OCI-LY1 (cell line): ENCODE measurements around the gene B3GAT2.

ENCODE experiments used
- H2AFZ ChIP-seq: fragments of 200-600 bp; sonication (generic), shearing (Covaris generic); 2 replicates; pipeline ENCODE4 v1.6.0; 2014; ENCODE audit warnings: antibody characterized with exemption, mild to moderate bottlenecking, low read length
- H3F3A ChIP-seq: fragments of 200-600 bp; sonication (generic), shearing (Covaris generic); 2 replicates; pipeline ENCODE4 v1.6.0; 2014; ENCODE audit warnings: mild to moderate bottlenecking, antibody characterized with exemption, low read length, moderate library complexity; ENCODE audit not compliant: insufficient read depth
- H3K27ac ChIP-seq: fragments of 200-600 bp; sonication (generic); 2 replicates; pipeline ENCODE4 v1.5.1; 2014; ENCODE audit warnings: low read length, mixed run types, mild to moderate bottlenecking, low read depth; ENCODE audit not compliant: poor library complexity, severe bottlenecking
- H3K27me3 ChIP-seq: fragments of 200-600 bp; sonication (generic); 2 replicates; pipeline ENCODE4 v1.6.0; 2014; ENCODE audit warnings: antibody characterized with exemption, mild to moderate bottlenecking, low read length, moderate library complexity; ENCODE audit not compliant: insufficient read depth
- H3K36me3 ChIP-seq: fragments of 200-600 bp; sonication (generic); 2 replicates; pipeline ENCODE4 v1.6.1; 2014; ENCODE audit warnings: mild to moderate bottlenecking, antibody characterized with exemption, low read length, moderate library complexity, mixed read lengths; ENCODE audit not compliant: insufficient read depth
- H3K4me1 ChIP-seq: fragments of 200-600 bp; sonication (generic); 2 replicates; pipeline ENCODE4 v1.5.1; 2014; ENCODE audit warnings: mild to moderate bottlenecking, low read length, moderate library complexity; ENCODE audit not compliant: insufficient read depth, severe bottlenecking
- H3K4me2 ChIP-seq: fragments of 200-600 bp; sonication (generic), shearing (Covaris generic); 2 replicates; pipeline ENCODE4 v1.6.1; 2014; ENCODE audit warnings: low read length
- H3K4me3 ChIP-seq: fragments of 200-600 bp; sonication (generic); 2 replicates; pipeline ENCODE4 v1.5.1; 2014; ENCODE audit warnings: low read length, low read depth, mild to moderate bottlenecking, mixed read lengths; ENCODE audit not compliant: poor library complexity, severe bottlenecking
- H3K79me2 ChIP-seq: fragments of 200-600 bp; shearing (Covaris generic); 2 replicates; pipeline ENCODE4 v1.6.1; 2016; ENCODE audit warnings: mixed run types, low read length, mixed read lengths; ENCODE audit not compliant: insufficient read depth
- H3K9ac ChIP-seq: fragments of 200-600 bp; sonication (generic), shearing (Covaris generic); 2 replicates; pipeline ENCODE4 v1.6.1; 2014; ENCODE audit warnings: mild to moderate bottlenecking, low read length, mixed read lengths
- H3K9me2 ChIP-seq: fragments of 200-600 bp; sonication (generic), shearing (Covaris generic); 2 replicates; pipeline ENCODE4 v1.6.1; 2014; ENCODE audit warnings: low read depth, mild to moderate bottlenecking, low read length, mixed read lengths
- H3K9me3 ChIP-seq: fragments of 200-600 bp; shearing (Covaris generic); 2 replicates; pipeline ENCODE4 v1.6.1; 2014; ENCODE audit warnings: low read length, mixed read lengths
- H4K20me1 ChIP-seq: fragments of 200-600 bp; sonication (generic), shearing (Covaris generic); 2 replicates; pipeline ENCODE4 v1.6.0; 2016; ENCODE audit warnings: mild to moderate bottlenecking, low read length; ENCODE audit not compliant: insufficient read depth
- CTCF ChIP-seq: fragments of 200-600 bp; sonication (generic), shearing (Covaris generic); IDR thresholded peaks from 2 replicates; pipeline ENCODE4 v1.5.1; 2017; ENCODE audit warnings: mild to moderate bottlenecking, antibody characterized with exemption, low read length, moderate library complexity, mixed read lengths
- EZH2 ChIP-seq: fragments of 200-600 bp; sonication (generic), shearing (Covaris generic); IDR thresholded peaks from 2 replicates; pipeline ENCODE4 v1.8.0; 2017; ENCODE audit warnings: borderline replicate concordance, mixed run types, mild to moderate bottlenecking, antibody characterized with exemption, low read length, moderate library complexity, mixed read lengths

Gene B3GAT2

GRCh38 chr6:70839286-70840266 is 117.3 kb downstream of the B3GAT2 start:
- H3K9me3 ChIP-seq, result no peaks in the 10 kb centered on the region
- no peaks in the 10 kb centered on the region for H3K9me2 ChIP-seq
- H3F3A ChIP-seq, result no peaks in the 10 kb centered on the region
- no peak for TF ChIP-seq EZH2
- no peak for TF ChIP-seq CTCF
- H3K4me3 ChIP-seq, result no peak overlapping the region
- no peaks in the 10 kb centered on the region for H4K20me1 ChIP-seq
- H3K4me2 ChIP-seq, result no peak overlapping the region
- no peaks in the 10 kb centered on the region for H3K27me3 ChIP-seq
- no peak overlapping the region for H3K9ac ChIP-seq
- H3K27ac ChIP-seq, result no peak overlapping the region
- H3K36me3 ChIP-seq, result no peaks in the 10 kb centered on the region
- no peaks in the 10 kb centered on the region for H3K79me2 ChIP-seq
- H3K4me1 ChIP-seq, result no peaks in the 10 kb centered on the region
- no peak overlapping the region for H2AFZ ChIP-seq

GRCh38 chr6:70838907-70839285 is 118.0 kb downstream of the B3GAT2 start:
- H3K4me1 ChIP-seq, result no peaks in the 10 kb centered on the region
- H3K9me3 ChIP-seq, result no peaks in the 10 kb centered on the region
- no peaks in the 10 kb centered on the region for H3F3A ChIP-seq
- no peak for TF ChIP-seq CTCF
- TF ChIP-seq EZH2, result no peak
- no peaks in the 10 kb centered on the region for H3K79me2 ChIP-seq
- no peak overlapping the region for H3K27ac ChIP-seq
- H4K20me1 ChIP-seq, result no peaks in the 10 kb centered on the region
- no peak overlapping the region for H2AFZ ChIP-seq
- H3K36me3 ChIP-seq, result no peaks in the 10 kb centered on the region
- H3K9me2 ChIP-seq, result no peaks in the 10 kb centered on the region
- H3K4me3 ChIP-seq, result no peak overlapping the region
- H3K27me3 ChIP-seq, result no peaks in the 10 kb centered on the region
- no peak overlapping the region for H3K9ac ChIP-seq
- no peak overlapping the region for H3K4me2 ChIP-seq

DNA sequence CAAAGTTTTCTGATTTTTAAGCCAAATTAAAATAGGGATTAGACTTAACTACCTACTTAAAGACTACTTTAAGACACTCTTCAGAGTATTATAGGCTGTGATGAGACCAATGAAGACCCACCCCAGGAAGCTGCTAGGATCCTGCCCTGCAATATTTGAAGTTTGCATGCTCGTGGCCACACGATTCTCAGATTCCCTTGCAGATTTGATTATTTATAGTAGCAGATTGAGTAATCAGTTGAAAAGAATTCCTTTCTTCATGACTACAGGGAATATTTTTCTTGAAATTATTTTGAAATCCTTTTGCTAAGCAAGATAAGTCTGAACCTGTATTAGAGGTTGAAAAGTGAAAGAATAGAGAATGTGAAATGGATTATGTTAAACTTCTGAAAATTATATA is 122.3 kb downstream of the B3GAT2 start:
- H3K36me3 ChIP-seq, result no peaks in the 10 kb centered on the region

More for the DNA sequence above, 122.3 kb downstream of the B3GAT2 start:
- Histone ChIP-seq H3K9me2 (no peaks in the 10 kb centered on the region), H3K9me3 (no peaks in the 10 kb centered on the region), H3K9ac (no peak overlapping the region), H3K4me2 (no peak overlapping the region), H3K27me3 (no peaks in the 10 kb centered on the region), H2AFZ (no peak overlapping the region), H3K4me3 (no peak overlapping the region), H4K20me1 (no peaks in the 10 kb centered on the region), H3K4me1 (no peaks in the 10 kb centered on the region), H3K79me2 (no peaks in the 10 kb centered on the region), H3K27ac (no peak overlapping the region), H3F3A (no peaks in the 10 kb centered on the region)
- TF ChIP-seq EZH2, result no peak
- no peak for TF ChIP-seq CTCF
